NT2/D1 (cell line): ENCODE measurements around the gene ONECUT2.

Experiments
- DNase-seq: peaks from one replicate; pipeline ENCODE4 v3.0.0-alpha.2; 2011; ENCODE audit warnings: low read depth, low spot score
- H3K27me3 ChIP-seq: 2 replicates; pipeline ENCODE4 v1.6.0; 2011; ENCODE audit warnings: mild to moderate bottlenecking; ENCODE audit not compliant: insufficient read length, insufficient read depth
- H3K36me3 ChIP-seq: 2 replicates; pipeline ENCODE4 v1.6.1; 2011; ENCODE audit warnings: mild to moderate bottlenecking, low read length, mixed read lengths; ENCODE audit not compliant: insufficient read depth, insufficient read length
- H3K4me1 ChIP-seq: 2 replicates; pipeline ENCODE4 v1.5.1; 2011; ENCODE audit not compliant: insufficient read depth, insufficient read length
- H3K4me3 ChIP-seq: 2 replicates; pipeline ENCODE4 v1.5.1; 2011; ENCODE audit warnings: low read depth; ENCODE audit not compliant: insufficient read length
- H3K9ac ChIP-seq: 2 replicates; pipeline ENCODE4 v1.6.0; 2011; ENCODE audit warnings: low read depth; ENCODE audit not compliant: insufficient read length
- H3K9me3 ChIP-seq: 2 replicates; pipeline ENCODE4 v1.5.1; 2011; ENCODE audit warnings: mild to moderate bottlenecking, low read length; ENCODE audit not compliant: insufficient read depth
- SUZ12 ChIP-seq: IDR thresholded peaks from 2 replicates; pipeline ENCODE4 v1.6.1; 2011; ENCODE audit not compliant: insufficient read length, insufficient read depth; ENCODE audit errors: extremely low read depth
- YY1 ChIP-seq: IDR thresholded peaks from 2 replicates; pipeline ENCODE4 v1.6.1; 2011; ENCODE audit not compliant: insufficient read length, insufficient read depth
- ZNF274 ChIP-seq: IDR thresholded peaks from 2 replicates; pipeline ENCODE4 v1.6.1; 2011; ENCODE audit warnings: mild to moderate bottlenecking, low read depth, low read length

The ONECUT2 gene

GRCh38 chr18:57461652-57462269, 26.6 kb downstream of the ONECUT2 start:
- Histone ChIP-seq H3K9me3 (no peaks in the 10 kb centered on the region), H3K4me3 (no peak overlapping the region), H3K4me1 (no peaks in the 10 kb centered on the region), H3K36me3 (no peaks in the 10 kb centered on the region), H3K9ac (no peak overlapping the region), H3K27me3 (no peaks in the 10 kb centered on the region)
- no peak for DNase-seq
- no peak for TF ChIP-seq SUZ12
- TF ChIP-seq YY1: no peak
- TF ChIP-seq ZNF274: no peak

GRCh38 chr18:57466307-57466706, 31.1 kb downstream of the ONECUT2 start:
- H3K27me3 ChIP-seq: no peaks in the 10 kb centered on the region
- TF ChIP-seq YY1: no peak
- no peak for TF ChIP-seq ZNF274
- TF ChIP-seq SUZ12: no peak
- H3K9me3 ChIP-seq: no peaks in the 10 kb centered on the region
- H3K36me3 ChIP-seq: no peaks in the 10 kb centered on the region
- no peak for DNase-seq
- no peaks in the 10 kb centered on the region for H3K4me1 ChIP-seq
- H3K4me3 ChIP-seq: no peak overlapping the region
- no peak overlapping the region for H3K9ac ChIP-seq

GRCh38 chr18:57466745-57467409, 31.7 kb downstream of the ONECUT2 start:
- H3K27me3 ChIP-seq: no peaks in the 10 kb centered on the region
- TF ChIP-seq YY1: no peak
- TF ChIP-seq ZNF274: no peak
- no peak for TF ChIP-seq SUZ12
- no peak overlapping the region for H3K9ac ChIP-seq
- H3K4me3 ChIP-seq: no peak overlapping the region
- H3K4me1 ChIP-seq: no peaks in the 10 kb centered on the region
- no peaks in the 10 kb centered on the region for H3K36me3 ChIP-seq
- DNase-seq: no peak
- H3K9me3 ChIP-seq: no peaks in the 10 kb centered on the region

GRCh38 chr18:57469884-57470283, 34.7 kb downstream of the ONECUT2 start:
- Histone ChIP-seq H3K36me3 (no peaks in the 10 kb centered on the region), H3K9me3 (no peaks in the 10 kb centered on the region), H3K27me3 (no peaks in the 10 kb centered on the region), H3K4me3 (no peak overlapping the region), H3K4me1 (no peaks in the 10 kb centered on the region), H3K9ac (no peak overlapping the region)
- DNase-seq: no peak
- TF ChIP-seq SUZ12: no peak
- TF ChIP-seq ZNF274: no peak
- no peak for TF ChIP-seq YY1

- TF ChIP-seq SUZ12: no peak
- no peak for TF ChIP-seq ZNF274
- TF ChIP-seq YY1: no peak
- no peaks in the 10 kb centered on the region for H3K4me1 ChIP-seq
- no peak for DNase-seq
- no peaks in the 10 kb centered on the region for H3K36me3 ChIP-seq
- no peak overlapping the region for H3K9ac ChIP-seq
- no peaks in the 10 kb centered on the region for H3K9me3 ChIP-seq
- H3K27me3 ChIP-seq: no peaks in the 10 kb centered on the region
- no peak overlapping the region for H3K4me3 ChIP-seq
Measured at GRCh38 chr18:57475408-57475807, 40.2 kb downstream of the ONECUT2 start.

- no peak for DNase-seq
- TF ChIP-seq SUZ12 (no peak), YY1 (no peak), ZNF274 (no peak)
- Histone ChIP-seq H3K9ac (no peak overlapping the region), H3K4me3 (no peak overlapping the region), H3K9me3 (no peaks in the 10 kb centered on the region), H3K4me1 (no peaks in the 10 kb centered on the region), H3K27me3 (no peaks in the 10 kb centered on the region), H3K36me3 (no peaks in the 10 kb centered on the region)
Measured at GRCh38 chr18:57475903-57476302, 40.7 kb downstream of the ONECUT2 start.

GRCh38 chr18:57480733-57481132, 45.6 kb downstream of the ONECUT2 start:
- Histone ChIP-seq H3K27me3 (no peaks in the 10 kb centered on the region), H3K9ac (no peak overlapping the region), H3K9me3 (no peaks in the 10 kb centered on the region), H3K4me1 (no peaks in the 10 kb centered on the region), H3K36me3 (no peaks in the 10 kb centered on the region), H3K4me3 (no peak overlapping the region)
- DNase-seq: no peak
- TF ChIP-seq YY1 (no peak), ZNF274 (no peak), SUZ12 (no peak)
